Astrocyte of the cerebellum (primary cell): Measurements from ENCODE around the gene COPZ1.

Experiments
- DNase-seq: peaks from one replicate; pipeline ENCODE4 v3.0.0-alpha.2; 2011; ENCODE audit warnings: low read depth
- H3K4me3 ChIP-seq: 2 replicates; pipeline ENCODE4 v1.5.1; 2011; ENCODE audit warnings: mild to moderate bottlenecking, low read depth, low read length, moderate library complexity
- in situ Hi-C: cut with HindIII; loops from 2 replicates; pipeline ENCODE4 v1.10.0; 2017; ENCODE audit warnings: low sequenced_read_pairs
- TF ChIP-seq, protein P1 (sequence below): IDR thresholded peaks from 2 replicates; pipeline ENCODE4 v1.5.1; 2012; ENCODE audit warnings: low read length, low read depth, moderate library complexity, mild to moderate bottlenecking; ENCODE audit errors: missing control alignments

Gene COPZ1

DNA sequence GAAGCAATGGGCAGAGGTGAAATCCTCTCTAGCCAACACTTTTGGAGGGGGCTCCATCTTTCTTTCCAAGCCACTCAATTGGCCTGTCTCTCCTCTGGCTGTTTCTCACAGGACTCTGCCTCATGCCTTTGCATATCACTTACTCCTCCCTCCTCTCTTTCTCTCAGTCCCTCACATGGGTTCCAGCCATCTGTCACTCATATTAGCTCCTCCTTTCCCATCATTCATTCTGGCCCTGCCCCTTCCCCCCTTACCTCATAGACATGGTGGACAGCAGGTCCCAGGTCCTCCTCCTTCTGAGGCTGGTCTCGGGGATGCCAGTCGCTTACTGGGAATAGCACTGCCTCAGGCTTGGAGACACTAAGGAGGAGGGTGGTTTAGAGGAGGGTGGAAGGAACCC, 76.2 kb downstream of the COPZ1 start:
- in situ Hi-C loops, result no loop called here
- DNase-seq, result no peak
- H3K4me3 ChIP-seq, result no peak overlapping the region
- TF ChIP-seq, protein P1, sequence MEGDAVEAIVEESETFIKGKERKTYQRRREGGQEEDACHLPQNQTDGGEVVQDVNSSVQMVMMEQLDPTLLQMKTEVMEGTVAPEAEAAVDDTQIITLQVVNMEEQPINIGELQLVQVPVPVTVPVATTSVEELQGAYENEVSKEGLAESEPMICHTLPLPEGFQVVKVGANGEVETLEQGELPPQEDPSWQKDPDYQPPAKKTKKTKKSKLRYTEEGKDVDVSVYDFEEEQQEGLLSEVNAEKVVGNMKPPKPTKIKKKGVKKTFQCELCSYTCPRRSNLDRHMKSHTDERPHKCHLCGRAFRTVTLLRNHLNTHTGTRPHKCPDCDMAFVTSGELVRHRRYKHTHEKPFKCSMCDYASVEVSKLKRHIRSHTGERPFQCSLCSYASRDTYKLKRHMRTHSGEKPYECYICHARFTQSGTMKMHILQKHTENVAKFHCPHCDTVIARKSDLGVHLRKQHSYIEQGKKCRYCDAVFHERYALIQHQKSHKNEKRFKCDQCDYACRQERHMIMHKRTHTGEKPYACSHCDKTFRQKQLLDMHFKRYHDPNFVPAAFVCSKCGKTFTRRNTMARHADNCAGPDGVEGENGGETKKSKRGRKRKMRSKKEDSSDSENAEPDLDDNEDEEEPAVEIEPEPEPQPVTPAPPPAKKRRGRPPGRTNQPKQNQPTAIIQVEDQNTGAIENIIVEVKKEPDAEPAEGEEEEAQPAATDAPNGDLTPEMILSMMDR, result no peak
